ENCODE data around the gene ARHGAP35.
"Not testable (repeated sequence)": the region's sequence is repeated elsewhere in the genome, so short reads cannot be mapped to it uniquely, and the experiment has no call there.

The ARHGAP35 gene

DNA sequence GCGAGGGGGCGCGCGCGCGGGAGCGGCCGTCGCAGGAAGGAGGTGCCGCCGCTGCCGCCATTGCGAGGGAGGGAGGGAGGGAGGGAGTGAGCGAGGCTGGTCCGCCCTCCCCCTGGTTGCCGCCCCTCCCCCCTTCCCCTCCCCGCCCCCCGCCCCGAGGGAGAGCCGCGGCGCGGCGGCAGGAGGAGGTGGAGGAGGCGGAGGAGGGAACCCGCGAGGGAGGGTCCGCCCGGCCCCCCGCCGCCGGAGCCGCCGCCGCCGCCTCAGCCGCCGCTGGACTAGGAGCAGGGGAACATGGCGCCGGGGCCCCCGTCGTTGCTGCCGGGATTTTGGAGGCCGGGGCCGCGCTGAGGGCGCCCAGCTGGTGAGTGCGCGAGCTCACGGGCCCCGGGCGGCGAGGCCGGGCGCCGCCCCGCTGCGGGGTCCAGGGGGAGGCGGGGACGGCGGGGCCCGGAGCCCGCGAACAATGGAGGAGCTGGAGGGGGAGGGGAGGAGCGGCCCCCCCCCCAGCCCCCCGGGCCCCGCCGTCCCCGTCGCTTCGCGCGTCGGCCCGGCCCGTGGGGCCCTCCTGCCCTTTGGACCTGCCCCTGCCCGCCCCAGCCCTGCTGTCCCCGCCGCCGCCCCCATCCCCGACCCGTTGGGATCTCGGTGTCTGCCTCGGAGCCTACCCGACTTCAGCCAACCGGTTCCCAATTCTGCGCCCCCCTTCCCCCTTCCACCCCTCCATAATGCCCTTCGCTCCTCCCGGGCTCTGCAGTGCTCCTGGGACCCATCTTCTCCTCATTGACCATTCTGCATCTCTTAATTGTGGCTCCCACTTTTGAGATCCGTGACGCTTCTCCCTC, at the start of gene ARHGAP35:
TSS of gene ARHGAP35 (plus strand) at position 152 of the 845 bp plus-strand sequence. CDS start 57,679 bp downstream, outside the sequence.
- peak in 1 of 2 donors; percentile 13 for DNase-seq
- peak within 1 kb of the TSS; percentile 89 to 92 for H3K4me3 Mint-ChIP-seq
- H3K27ac Mint-ChIP-seq = peak within 1 kb of the TSS; percentile 96 to 98
- H3K27me3 Mint-ChIP-seq = no peaks in the 10 kb centered on the region
- H3K4me1 Mint-ChIP-seq = peaks cover 35% of the 10 kb centered on the region
- H3K9me3 Mint-ChIP-seq = no peaks in the 10 kb centered on the region
- ATAC-seq = peak; percentile 3

DNA sequence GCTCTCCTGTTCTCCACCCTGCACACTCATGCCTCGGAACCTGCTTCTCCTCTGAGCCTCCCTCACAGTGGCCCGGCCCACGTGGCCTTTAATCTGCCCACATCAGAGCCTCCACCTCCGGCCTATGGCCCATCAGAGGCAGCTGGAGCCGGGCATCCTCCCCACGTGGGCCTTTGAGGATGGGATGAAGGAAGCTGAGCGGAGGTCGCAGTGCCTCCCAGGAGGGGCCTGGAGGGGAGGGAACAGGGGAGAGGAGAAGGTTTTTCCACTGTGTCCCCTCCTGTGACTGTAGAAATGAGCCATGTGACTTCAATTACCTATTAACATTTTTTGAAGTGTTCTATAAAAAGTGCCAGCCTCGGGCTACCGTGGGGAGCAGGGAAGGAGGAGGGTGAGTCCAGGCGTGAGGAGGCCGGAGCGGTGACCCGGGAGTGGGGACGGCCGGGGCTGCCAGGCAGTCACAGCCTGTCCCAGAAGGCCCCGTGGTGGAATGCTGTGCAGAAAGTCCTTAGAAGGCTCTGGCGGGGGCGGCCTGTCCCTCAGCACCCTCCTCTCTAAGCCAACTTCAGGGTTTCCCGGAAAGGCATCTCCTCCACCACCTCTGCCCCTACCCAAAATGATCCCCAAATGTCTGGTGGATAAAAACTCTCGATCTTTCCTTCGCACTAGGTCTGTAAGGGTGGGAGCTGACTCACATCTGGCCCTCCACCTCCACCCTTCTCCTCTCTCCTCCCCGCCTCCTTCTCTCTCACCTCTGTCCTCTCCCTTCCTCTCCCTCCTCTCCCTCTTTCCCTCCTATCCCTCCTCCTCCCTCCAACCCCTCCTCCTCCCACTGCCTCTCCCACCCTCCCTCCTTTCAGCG, 47.6 kb upstream of the ARHGAP35 start:
- Mint-ChIP-seq H3K4me1 (peaks cover 8% of the 10 kb centered on the region), H3K27me3 (no peaks in the 10 kb centered on the region), H3K4me3 (no peak overlapping the region), H3K9me3 (no peaks in the 10 kb centered on the region), H3K27ac (peak overlapping the region in 1 of 2 donors; percentile 59)
- DNase-seq = no peak
- no peak for ATAC-seq

DNA sequence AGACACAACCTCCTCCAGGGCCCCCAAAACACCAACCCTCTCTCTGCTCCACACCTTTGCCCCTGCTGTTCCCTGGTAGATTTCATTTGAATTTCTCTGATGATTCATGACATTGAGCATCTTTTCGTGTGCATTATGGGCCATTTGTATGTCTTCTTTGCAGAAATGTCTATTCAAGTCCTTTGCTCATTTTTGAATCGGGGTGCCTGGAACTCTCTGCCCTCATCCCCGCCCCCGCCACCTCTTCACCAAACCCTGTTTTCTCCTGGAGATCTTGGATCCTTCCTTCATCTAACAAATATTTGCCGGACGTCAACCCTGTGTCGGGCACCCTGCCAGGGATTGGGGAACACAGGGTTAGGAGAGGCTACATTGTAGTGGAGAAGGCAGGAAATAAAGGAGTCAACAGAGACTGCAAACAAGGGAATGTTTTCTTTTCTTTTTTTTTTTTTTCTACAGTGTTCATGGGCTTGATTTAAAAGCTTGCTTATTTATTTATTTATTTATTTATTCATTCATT, 46.9 kb upstream of the ARHGAP35 start:
- Mint-ChIP-seq H3K9me3 (no peaks in the 10 kb centered on the region), H3K4me3 (no peak overlapping the region), H3K27ac (no peak overlapping the region), H3K4me1 (peaks cover 10% of the 10 kb centered on the region), H3K27me3 (no peaks in the 10 kb centered on the region)
- DNase-seq (no peak), ATAC-seq (no peak)

- DNase-seq (no peak), ATAC-seq (no peak)
- Mint-ChIP-seq H3K4me1 (peaks cover 32% of the 10 kb centered on the region), H3K9me3 (no peaks in the 10 kb centered on the region), H3K4me3 (no peak overlapping the region), H3K27ac (no peak overlapping the region), H3K27me3 (no peaks in the 10 kb centered on the region)
Observed at GRCh38 chr19:46815833-46816627, 44.8 kb upstream of the ARHGAP35 start.

DNA sequence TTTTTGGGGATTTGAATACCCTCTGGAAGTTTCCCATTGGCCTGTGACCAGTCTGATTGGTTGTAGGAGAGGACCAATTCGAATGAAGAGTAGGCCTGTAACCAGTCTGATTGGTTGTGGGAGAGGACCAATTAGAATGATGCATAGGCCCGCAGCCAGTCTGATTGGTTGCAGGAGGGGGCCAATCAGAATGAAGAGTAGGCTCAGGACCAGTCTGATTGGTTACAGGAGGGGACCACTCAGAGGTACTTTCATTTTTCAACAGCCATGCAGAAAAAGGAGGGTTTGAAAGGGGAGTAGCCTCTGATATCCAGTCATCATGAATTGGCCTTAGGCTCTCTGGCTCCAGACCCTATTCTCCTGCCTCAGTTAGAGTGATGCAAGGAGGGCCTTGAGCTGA, 42.0 kb upstream of the ARHGAP35 start:
- ATAC-seq (peak; percentile 26), DNase-seq (peak; percentile 5 to 34)
- H3K27ac Mint-ChIP-seq = peak overlapping the region in 1 of 2 donors; percentile 59
- H3K4me3 Mint-ChIP-seq = peak overlapping the region in 1 of 2 donors; percentile 35
- no peaks in the 10 kb centered on the region for H3K9me3 Mint-ChIP-seq
- no peaks in the 10 kb centered on the region for H3K27me3 Mint-ChIP-seq
- peaks cover 39% of the 10 kb centered on the region for H3K4me1 Mint-ChIP-seq

DNA sequence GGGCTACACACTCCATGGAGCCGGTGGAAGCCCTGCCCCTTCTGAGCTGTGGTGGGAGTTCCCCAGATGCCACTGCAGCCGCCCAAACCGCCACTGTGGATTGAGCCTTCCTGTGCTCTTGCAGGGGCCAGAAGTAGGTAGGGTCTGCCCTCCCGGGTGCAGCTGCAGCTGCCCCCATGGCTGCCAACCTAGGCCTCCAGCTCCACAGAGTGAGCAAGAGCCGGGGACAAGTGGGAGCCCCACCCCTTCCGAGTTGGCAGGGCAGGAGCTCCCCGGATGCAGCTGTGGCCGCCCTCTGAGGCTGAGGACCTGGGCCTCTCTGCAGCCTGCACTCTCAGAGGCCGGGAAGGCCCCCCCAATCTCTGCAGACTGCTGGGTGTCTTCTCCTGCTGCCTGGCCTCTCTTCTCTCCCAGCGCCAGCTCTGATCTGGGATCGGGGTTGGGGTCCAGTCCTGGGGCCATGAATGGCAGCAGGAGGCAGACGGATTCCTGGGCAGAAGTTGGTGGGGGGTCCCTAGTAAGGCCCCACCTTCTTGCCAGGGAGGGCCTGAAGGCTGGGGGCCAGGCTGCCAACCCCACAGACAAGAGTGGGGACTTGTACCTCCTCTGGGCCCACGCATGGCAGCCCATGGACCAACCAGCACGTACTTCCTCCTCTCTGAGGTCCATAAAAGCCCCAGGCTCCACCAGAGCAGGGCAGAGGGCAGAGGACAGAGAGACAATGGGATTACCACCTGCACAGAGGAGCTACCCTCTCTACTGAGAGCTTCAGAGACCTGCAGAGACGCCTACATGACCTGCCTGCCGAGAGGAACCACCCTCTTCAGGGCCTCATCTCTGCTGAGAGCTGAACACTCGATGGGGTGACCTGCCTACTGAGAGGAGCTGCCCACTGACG, 39.0 kb upstream of the ARHGAP35 start:
- peaks cover 56% of the 10 kb centered on the region for H3K4me1 Mint-ChIP-seq
- peak; percentile 60 to 69 for DNase-seq
- H3K4me3 Mint-ChIP-seq = peak overlapping the region; percentile 50 to 73
- peak overlapping the region in 1 of 2 donors; percentile 59 for H3K27ac Mint-ChIP-seq
- H3K27me3 Mint-ChIP-seq = no peaks in the 10 kb centered on the region
- peak; percentile 92 for ATAC-seq
- no peaks in the 10 kb centered on the region for H3K9me3 Mint-ChIP-seq

DNA sequence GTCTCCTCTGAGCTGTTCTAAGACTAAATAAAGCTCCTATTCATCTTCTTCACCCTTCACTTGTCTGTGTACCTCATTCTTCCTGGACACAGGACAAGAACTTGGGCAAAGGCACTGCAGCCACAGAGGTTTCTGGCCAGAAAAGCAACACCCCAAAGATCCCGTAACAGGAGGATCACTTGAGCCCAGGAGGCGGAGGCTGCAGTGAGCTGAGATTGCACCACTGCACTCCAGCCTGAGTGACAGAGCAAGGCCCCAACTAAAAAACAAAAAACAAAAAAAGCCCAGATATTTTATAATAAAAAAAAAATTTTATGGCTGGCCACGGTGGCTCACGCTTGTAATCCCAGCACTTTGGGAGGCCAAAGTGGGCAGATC, 38.4 kb upstream of the ARHGAP35 start:
- H3K9me3 Mint-ChIP-seq = not testable (repeated sequence)
- peak overlapping the region; percentile 50 to 73 for H3K4me3 Mint-ChIP-seq

GRCh38 chr19:46823049-46823448, 37.7 kb upstream of the ARHGAP35 start:
- no peak overlapping the region for H3K4me3 Mint-ChIP-seq
- H3K4me1 Mint-ChIP-seq = peaks cover 61% of the 10 kb centered on the region
- H3K27me3 Mint-ChIP-seq = no peaks in the 10 kb centered on the region

More for the DNA sequence above, 38.4 kb upstream of the ARHGAP35 start:
- not testable (repeated sequence) for DNase-seq, ATAC-seq, H3K27me3 Mint-ChIP-seq
- Mint-ChIP-seq H3K27ac (peak overlapping the region in 1 of 2 donors; percentile 59), H3K4me1 (peaks cover 56% of the 10 kb centered on the region)

GRCh38 chr19:46824890-46825730, 35.7 kb upstream of the ARHGAP35 start:
- Mint-ChIP-seq H3K27me3 (no peaks in the 10 kb centered on the region), H3K4me1 (peaks cover 54% of the 10 kb centered on the region), H3K4me3 (no peak overlapping the region), H3K27ac (peak overlapping the region; percentile 30 to 74), H3K9me3 (no peaks in the 10 kb centered on the region)
- DNase-seq (no peak), ATAC-seq (no peak)

More at GRCh38 chr19:46823049-46823448, 37.7 kb upstream of the ARHGAP35 start:
- ATAC-seq = no peak
- DNase-seq = no peak
- Mint-ChIP-seq H3K9me3 (no peaks in the 10 kb centered on the region), H3K27ac (no peak overlapping the region)

DNA sequence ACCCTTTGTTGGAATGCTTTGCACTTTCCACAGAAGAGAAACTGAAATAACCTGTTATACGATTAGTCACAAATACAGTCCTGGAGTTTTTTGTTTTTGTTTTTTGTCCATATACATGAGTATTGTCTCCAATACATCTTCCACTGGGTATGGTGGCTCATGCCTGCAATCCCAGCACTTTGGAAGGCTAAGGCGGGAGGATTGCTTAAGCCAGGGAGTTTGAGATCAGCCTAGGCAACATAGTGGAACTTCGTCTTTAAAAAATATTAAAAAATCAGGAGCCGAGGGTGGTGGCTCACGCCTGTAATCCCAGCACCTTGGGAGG, 35.1 kb upstream of the ARHGAP35 start:
- ATAC-seq = no peak
- Mint-ChIP-seq H3K9me3 (no peaks in the 10 kb centered on the region), H3K4me1 (peaks cover 48% of the 10 kb centered on the region), H3K4me3 (no peak overlapping the region), H3K27ac (no peak overlapping the region), H3K27me3 (no peaks in the 10 kb centered on the region)
- no peak for DNase-seq

DNA sequence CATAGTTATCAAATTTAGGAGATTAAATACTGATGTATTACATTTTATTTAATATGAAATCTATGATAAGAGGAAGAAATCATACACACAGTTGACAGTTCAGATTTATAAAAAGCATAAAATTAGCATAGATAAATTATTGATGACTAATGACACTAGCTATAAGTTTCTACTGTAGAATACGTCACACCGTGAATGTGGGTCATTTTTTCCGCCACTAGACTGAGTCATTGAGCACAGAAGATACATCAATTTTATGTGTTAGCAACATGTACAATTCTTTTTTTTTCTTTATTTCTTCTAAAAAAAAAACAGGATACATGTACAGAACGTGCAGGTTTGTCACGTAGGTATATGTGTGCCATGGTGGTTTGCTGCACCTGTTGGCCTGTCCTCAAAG, 32.3 kb upstream of the ARHGAP35 start:
- peaks cover 30% of the 10 kb centered on the region for H3K4me1 Mint-ChIP-seq
- peak; percentile 75 for ATAC-seq
- no peaks in the 10 kb centered on the region for H3K27me3 Mint-ChIP-seq
- peak in 1 of 2 donors; percentile 49 for DNase-seq
- no peaks in the 10 kb centered on the region for H3K9me3 Mint-ChIP-seq
- H3K4me3 Mint-ChIP-seq = no peak overlapping the region
- H3K27ac Mint-ChIP-seq = no peak overlapping the region

DNA sequence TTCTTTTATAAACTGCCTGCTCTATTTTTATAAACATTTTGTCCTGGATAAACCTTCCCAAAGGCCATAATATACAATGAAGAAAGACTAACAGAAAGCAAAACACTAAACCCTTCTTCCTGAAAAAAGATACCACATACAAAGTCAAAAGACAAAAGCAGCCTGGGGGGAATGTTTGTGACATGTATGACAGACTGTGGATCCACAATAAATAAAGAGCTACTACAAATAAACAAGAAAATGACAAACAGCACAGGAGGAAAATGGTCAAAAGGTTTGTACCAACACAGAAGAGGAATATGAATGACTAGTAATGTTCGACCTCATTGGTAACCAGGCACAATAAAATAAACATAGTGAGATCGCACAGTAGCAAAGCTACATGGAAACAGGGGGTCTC, 29.9 kb upstream of the ARHGAP35 start:
- Mint-ChIP-seq H3K4me3 (no peak overlapping the region), H3K27ac (no peak overlapping the region), H3K27me3 (no peaks in the 10 kb centered on the region), H3K9me3 (no peaks in the 10 kb centered on the region), H3K4me1 (peaks cover 12% of the 10 kb centered on the region)
- DNase-seq (no peak), ATAC-seq (no peak)

DNA sequence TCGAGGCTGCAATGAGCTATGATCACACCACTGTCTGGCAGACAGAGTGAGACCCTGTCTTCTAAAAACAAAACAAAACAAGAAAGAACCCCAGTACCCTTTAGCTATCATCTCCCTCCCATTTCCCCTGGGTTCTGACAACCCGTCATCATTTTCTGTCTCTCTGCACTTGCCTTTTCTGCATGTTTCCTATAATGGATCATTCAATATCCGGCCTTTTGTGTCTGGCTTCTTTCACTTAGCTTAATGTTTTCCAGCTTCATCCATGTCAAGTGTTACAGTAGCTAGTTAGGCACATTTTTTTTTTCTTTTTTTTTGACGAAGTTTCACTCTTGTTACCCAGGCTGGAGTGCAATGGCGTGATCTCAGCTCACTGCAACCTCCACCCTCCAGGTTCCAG, 26.7 kb upstream of the ARHGAP35 start:
- Mint-ChIP-seq H3K9me3 (no peaks in the 10 kb centered on the region), H3K4me3 (no peak overlapping the region), H3K27ac (no peak overlapping the region), H3K27me3 (no peaks in the 10 kb centered on the region), H3K4me1 (peaks cover 3% of the 10 kb centered on the region)
- DNase-seq (no peak), ATAC-seq (no peak)

DNA sequence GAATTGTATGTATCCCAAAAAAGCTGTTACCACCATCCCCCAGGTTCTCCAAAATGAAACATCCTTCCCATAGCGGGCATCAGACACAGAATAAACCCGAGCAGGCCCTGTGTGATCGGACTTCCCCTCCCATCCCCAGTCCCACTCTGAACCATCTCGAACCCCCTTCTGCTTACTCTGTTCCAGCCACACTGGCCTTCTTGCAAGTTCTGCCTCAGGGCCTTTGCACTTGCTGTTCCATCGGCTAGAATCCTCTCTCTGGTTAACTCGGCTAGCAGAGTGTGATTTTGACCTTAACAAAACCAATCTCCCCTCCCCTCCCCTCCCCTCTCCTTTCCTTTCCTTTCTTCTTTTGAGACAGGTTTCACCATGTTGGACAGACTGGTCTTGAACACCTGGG, 25.8 kb upstream of the ARHGAP35 start:
- Mint-ChIP-seq H3K9me3 (no peaks in the 10 kb centered on the region), H3K4me3 (no peak overlapping the region), H3K27me3 (no peaks in the 10 kb centered on the region), H3K4me1 (no peaks in the 10 kb centered on the region), H3K27ac (no peak overlapping the region)
- ATAC-seq (no peak), DNase-seq (no peak)
